GM18951 (cell line): ENCODE measurements around the gene EHD2.
"Not testable (repeated sequence)": the region's sequence is repeated elsewhere in the genome, so short reads cannot be mapped to it uniquely, and the experiment has no call there.

Experiments used
- POLR2A ChIP-seq: IDR thresholded peaks from 4 replicates; pipeline ENCODE4 v1.6.1; 2011; ENCODE audit warnings: mild to moderate bottlenecking; ENCODE audit not compliant: insufficient read length, insufficient read depth; ENCODE audit errors: extremely low read depth
- in situ Hi-C: fragments of 300-500 bp; cut with MboI; formaldehyde crosslinking; loops from one replicate; pipeline ENCODE4 v1.12.0; 2022; ENCODE audit warnings: low sequenced_read_pairs, mixed read lengths, inconsistent platforms; ENCODE audit not compliant: unreplicated experiment

EHD2 gene

GRCh38 chr19:47707135-47707925 is 5.9 kb upstream of the EHD2 start:
- no peak for TF ChIP-seq POLR2A
- in situ Hi-C loops = loop anchor here (5.0 kb wide), 1 partner anchor 270 kb away; no protein-coding TSS in a partner anchor

- in situ Hi-C loops = no loop called here
- TF ChIP-seq POLR2A = no peak
Measured at GRCh38 chr19:47711652-47712242, 1.5 kb upstream of the EHD2 start.

DNA sequence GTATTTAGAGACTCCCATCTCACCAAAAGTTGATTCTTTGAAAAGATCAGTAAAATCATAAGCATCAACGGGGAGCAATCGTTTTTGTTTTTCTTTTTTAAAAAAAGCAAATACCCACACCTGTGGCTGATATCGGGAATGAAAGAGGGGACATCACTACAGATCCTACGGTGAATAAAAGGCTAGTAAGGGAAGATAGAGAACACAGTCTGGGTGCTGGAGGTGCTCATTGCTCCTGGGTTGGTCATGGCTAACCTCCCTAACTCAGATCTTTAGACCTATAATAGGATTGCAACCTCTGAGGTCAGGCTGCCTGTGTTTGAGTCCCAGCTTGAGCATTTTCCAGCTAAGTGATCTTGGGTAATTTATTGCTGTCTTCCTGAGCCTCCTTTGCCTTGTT is 1.1 kb downstream of the EHD2 start:
- in situ Hi-C loops = no loop called here
- no peak for TF ChIP-seq POLR2A

DNA sequence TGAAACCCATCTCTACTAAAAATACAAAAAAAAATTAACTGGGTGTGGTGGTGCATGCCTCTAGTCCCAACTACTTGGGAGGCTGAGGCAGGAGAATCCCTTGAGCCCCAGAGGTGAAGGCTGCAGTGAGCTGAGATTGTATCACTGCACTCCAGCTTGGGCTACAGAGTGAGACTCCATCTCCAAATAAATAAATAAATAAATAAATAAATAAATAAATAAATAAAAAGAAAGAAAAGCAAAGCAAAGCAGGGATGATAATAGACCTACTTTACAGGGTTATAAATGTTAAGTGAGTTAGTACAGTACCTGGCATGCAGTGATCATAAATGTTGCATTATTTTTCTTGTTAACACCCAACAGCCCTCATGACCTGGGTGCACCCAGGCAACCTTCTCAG is 1.6 kb downstream of the EHD2 start:
- in situ Hi-C loops = not testable (repeated sequence)

DNA sequence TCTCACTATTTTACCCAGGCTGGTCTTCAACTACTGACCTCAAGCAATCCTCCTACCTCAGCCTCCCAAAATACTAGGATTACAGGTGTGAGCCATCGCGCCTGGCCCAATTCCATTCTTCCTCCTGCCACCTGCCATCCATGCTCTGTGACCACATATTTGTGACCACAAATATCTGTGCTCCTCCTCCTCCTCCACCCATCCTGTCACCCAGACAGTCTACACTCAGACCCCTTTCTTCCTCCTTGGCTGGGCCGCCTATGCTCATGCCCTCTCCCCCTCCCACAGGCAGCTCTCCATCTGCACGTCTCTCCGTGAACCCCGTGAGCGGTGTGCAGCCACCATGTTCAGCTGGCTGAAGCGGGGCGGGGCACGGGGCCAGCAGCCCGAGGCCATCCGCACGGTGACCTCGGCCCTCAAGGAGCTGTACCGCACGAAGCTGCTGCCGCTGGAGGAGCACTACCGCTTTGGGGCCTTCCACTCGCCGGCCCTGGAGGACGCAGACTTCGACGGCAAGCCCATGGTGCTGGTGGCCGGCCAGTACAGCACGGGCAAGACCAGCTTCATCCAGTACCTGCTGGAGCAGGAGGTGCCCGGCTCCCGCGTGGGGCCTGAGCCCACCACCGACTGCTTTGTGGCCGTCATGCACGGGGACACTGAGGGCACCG is 3.2 kb downstream of the EHD2 start:
- in situ Hi-C loops = no loop called here

DNA sequence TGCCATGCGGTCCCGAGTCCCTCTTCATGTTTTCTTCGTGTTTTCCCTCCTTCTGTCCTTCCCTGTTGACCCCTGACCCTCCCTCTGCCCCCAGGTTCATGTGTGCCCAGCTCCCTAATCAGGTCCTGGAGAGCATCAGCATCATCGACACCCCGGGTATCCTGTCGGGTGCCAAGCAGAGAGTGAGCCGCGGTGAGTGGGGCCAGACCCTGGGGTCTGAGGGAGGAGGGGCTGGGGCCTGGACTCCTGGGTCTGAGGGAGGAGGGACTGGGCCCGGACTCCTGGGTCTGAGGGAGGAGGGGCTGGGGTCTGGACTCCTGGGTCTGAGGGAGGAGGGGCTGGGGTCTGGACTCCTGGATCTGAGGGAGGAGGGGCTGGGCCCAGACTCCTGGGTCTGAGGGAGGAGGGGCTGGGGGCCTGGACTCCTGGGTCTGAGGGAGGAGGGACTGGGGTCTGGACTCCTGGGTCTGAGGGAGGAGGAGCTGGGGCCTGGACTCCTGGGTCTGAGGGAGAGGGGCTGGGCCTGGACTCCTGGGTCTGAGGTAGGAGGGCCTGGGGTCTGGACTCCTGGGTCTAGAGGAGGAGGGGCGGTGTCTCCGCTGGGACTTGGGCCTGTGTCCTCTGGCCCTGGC is 5.3 kb downstream of the EHD2 start:
- in situ Hi-C loops = not testable (repeated sequence)

More for the DNA sequence above, 3.2 kb downstream of the EHD2 start:
- TF ChIP-seq POLR2A = no peak

GRCh38 chr19:47719047-47719859 is 6.0 kb downstream of the EHD2 start:
- in situ Hi-C loops = no loop called here
- no peak for TF ChIP-seq POLR2A

GRCh38 chr19:47720669-47721422 is 7.6 kb downstream of the EHD2 start:
- in situ Hi-C loops = no loop called here
- TF ChIP-seq POLR2A = no peak

GRCh38 chr19:47723581-47723940 is 10.3 kb downstream of the EHD2 start:
- in situ Hi-C loops = no loop called here
- TF ChIP-seq POLR2A = no peak

GRCh38 chr19:47725759-47726401 is 12.7 kb downstream of the EHD2 start:
- TF ChIP-seq POLR2A = no peak
- in situ Hi-C loops = no loop called here

- no peak for TF ChIP-seq POLR2A
- in situ Hi-C loops = no loop called here
Measured at GRCh38 chr19:47726467-47726866, 13.2 kb downstream of the EHD2 start.

DNA sequence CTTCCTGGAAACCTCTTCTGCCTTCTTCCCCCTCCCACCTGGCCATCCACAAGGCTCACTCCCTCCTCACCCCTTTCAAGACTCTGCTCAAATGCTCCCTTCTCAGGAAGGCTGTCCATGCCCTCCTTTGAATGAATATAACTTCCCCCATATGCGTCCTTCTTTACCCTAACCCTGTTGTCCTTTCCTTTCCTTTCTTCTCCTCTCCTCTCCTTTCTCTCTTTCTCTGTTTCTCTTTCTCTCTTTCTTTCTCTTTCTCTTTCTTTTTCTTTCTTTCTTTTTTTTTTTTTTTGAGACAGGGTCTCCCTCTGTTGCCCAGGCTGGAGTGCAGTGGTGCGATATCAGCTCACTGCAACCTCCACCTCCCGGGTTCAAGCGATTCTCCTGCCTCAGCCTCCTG is 15.1 kb downstream of the EHD2 start:
- in situ Hi-C loops = not testable (repeated sequence)
